Immature natural killer cell (primary cell): Measurements from ENCODE around the gene CCR6. TPM values are rescaled to one million over a fixed set of nuclear protein-coding genes. Genes with fewer than 3 reads are reported as not detected.

ENCODE experiments used
- DNase-seq, 3 donors: peaks; one replicate each; pipeline ENCODE4 v3.0.0; 2022; ENCODE audit warnings: mixed read lengths in 1 of 3
- H3K27ac Mint-ChIP-seq, 6 donors: one replicate each; pipeline ENCODE4 v1.8.0; 2020; ENCODE audit warnings: mixed read lengths in 6 of 6, mild to moderate bottlenecking in 5 of 6, inconsistent platforms in 4 of 6, moderate library complexity in 3 of 6
- H3K27me3 Mint-ChIP-seq, 3 donors: one replicate each; pipeline ENCODE4 v1.8.0; 2020 to 2021; ENCODE audit warnings: low read depth in 3 of 3, mild to moderate bottlenecking in 3 of 3, mixed read lengths in 3 of 3, moderate library complexity in 3 of 3, inconsistent platforms in 1 of 3
- H3K36me3 Mint-ChIP-seq, 3 donors: one replicate each; pipeline ENCODE4 v1.8.0; 2020; ENCODE audit warnings: mixed read lengths in 3 of 3, inconsistent platforms in 2 of 3, mild to moderate bottlenecking in 2 of 3
- H3K4me1 Mint-ChIP-seq, 2 donors: one replicate each; pipeline ENCODE4 v1.8.0; 2020; ENCODE audit warnings: inconsistent platforms in 2 of 2, mild to moderate bottlenecking in 2 of 2, mixed read lengths in 2 of 2, moderate library complexity in 1 of 2
- H3K4me3 Mint-ChIP-seq, 5 donors: one replicate each; pipeline ENCODE4 v1.8.0; 2020; ENCODE audit warnings: mild to moderate bottlenecking in 5 of 5, mixed read lengths in 5 of 5, inconsistent platforms in 3 of 5, moderate library complexity in 3 of 5
- H3K9me3 Mint-ChIP-seq, 6 donors: one replicate each; pipeline ENCODE4 v1.8.0; 2020; ENCODE audit warnings: mild to moderate bottlenecking in 6 of 6, mixed read lengths in 6 of 6, inconsistent platforms in 4 of 6, moderate library complexity in 3 of 6
- polyA plus RNA-seq, 3 donors: library from polyadenylated mRNA; unstranded; fragments of 300-500 nt; fragmentation: Illumina TruSeq; gene quantifications; one replicate each; pipeline ENCODE4 v1.2.3, GENCODE V29; 2021

The CCR6 gene
- polyA plus RNA-seq, 3 donors from 2014 or later: 0.79 to 2.3 (median 1.8) TPM

DNA sequence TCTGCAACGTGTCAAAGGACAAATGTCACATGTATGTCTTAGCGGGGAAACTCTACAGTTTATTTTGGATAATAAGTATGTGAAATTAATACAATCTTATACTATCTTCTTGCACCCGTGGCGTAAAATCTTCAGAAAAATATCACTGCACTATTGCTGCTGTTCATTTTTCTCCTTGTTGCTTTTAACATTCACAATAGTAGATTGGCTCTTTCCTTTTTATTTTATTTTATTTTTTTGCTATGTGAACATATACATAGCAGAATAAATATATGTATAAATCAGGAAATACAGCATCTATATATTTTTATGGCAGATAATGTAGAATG, 19.5 kb downstream of the CCR6 start:
- H3K27ac Mint-ChIP-seq: no peak overlapping the region
- no peak overlapping the region for H3K4me3 Mint-ChIP-seq
- DNase-seq: no peak
- H3K4me1 Mint-ChIP-seq: peaks cover 15 to 23% of the 10 kb centered on the region in 2 donors
- peaks cover 0 to 1% (median under 1%) of the 10 kb centered on the region in 3 donors for H3K36me3 Mint-ChIP-seq
- peaks cover 1 to 11% (median 11%) of the 10 kb centered on the region in 3 donors for H3K27me3 Mint-ChIP-seq
- H3K9me3 Mint-ChIP-seq: no peaks in the 10 kb centered on the region

DNA sequence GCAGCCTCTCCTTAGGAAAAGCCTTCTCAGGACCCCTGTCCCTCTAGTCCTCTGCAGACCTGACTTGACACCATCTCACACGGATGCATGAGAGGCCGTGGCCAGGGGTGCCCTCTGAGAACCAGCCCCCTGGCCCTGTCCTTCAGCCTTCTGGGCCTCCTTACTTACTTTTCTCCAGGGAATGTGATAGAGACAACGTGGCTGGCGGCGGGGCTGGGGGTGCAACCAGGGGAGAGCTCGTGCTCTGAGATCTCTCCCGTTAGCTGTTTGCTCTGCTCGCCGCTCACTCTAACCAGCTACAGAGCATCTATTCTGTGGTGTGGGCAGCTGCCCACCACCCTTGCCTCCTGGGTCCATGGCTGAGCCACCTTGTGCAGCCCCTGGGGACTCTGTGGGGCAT, 20.1 kb downstream of the CCR6 start:
- peaks cover 15 to 22% of the 10 kb centered on the region in 2 donors for H3K4me1 Mint-ChIP-seq
- peaks cover 1 to 15% (median 8%) of the 10 kb centered on the region in 3 donors for H3K27me3 Mint-ChIP-seq
- DNase-seq: no peak
- H3K4me3 Mint-ChIP-seq: no peak overlapping the region
- H3K9me3 Mint-ChIP-seq: no peaks in the 10 kb centered on the region
- no peaks in the 10 kb centered on the region for H3K36me3 Mint-ChIP-seq
- no peak overlapping the region for H3K27ac Mint-ChIP-seq

DNA sequence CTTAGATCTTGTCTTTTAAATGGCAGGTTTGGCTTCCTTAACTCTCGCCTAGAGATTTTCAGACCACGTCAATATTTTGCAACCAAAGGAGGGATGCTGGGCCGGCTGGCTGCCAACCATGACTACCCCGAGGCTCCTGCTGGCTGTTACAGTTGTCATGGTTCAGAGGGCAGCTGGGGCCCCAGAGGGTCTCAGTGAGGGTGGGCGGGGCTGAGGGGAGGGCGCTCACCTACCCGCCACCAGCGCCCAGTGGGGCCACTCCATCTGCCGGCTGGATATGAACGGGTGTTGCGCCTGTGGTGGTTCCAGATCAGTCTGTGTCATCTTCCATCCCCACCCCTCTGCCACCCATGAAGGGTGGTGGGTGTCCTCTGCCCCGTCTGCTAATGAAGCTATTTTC, 22.6 kb downstream of the CCR6 start:
- Mint-ChIP-seq H3K27me3 (peaks cover 0 to 15% (median 8%) of the 10 kb centered on the region in 3 donors), H3K27ac (no peak overlapping the region), H3K4me3 (no peak overlapping the region), H3K4me1 (peaks cover 5 to 10% of the 10 kb centered on the region in 2 donors), H3K36me3 (no peaks in the 10 kb centered on the region), H3K9me3 (no peaks in the 10 kb centered on the region)
- no peak for DNase-seq

GRCh38 chr6:167146135-167146534, 23.2 kb downstream of the CCR6 start:
- DNase-seq: no peak
- H3K4me3 Mint-ChIP-seq: no peak overlapping the region
- peaks cover 1 to 3% of the 10 kb centered on the region in 2 donors for H3K4me1 Mint-ChIP-seq
- no peaks in the 10 kb centered on the region for H3K9me3 Mint-ChIP-seq
- H3K27ac Mint-ChIP-seq: no peak overlapping the region
- peaks cover 0 to 15% (median 8%) of the 10 kb centered on the region in 3 donors for H3K27me3 Mint-ChIP-seq
- H3K36me3 Mint-ChIP-seq: no peaks in the 10 kb centered on the region

GRCh38 chr6:167146977-167147376, 24.1 kb downstream of the CCR6 start:
- Mint-ChIP-seq H3K4me3 (no peak overlapping the region), H3K27me3 (peaks cover 0 to 10% (median 8%) of the 10 kb centered on the region in 3 donors), H3K4me1 (peaks cover 0 to 1% of the 10 kb centered on the region in 2 donors), H3K36me3 (no peaks in the 10 kb centered on the region), H3K27ac (no peak overlapping the region), H3K9me3 (no peaks in the 10 kb centered on the region)
- DNase-seq: no peak

- H3K27me3 Mint-ChIP-seq: peaks cover 0 to 8% (median 7%) of the 10 kb centered on the region in 3 donors
- no peak for DNase-seq
- no peak overlapping the region for H3K4me3 Mint-ChIP-seq
- no peak overlapping the region for H3K27ac Mint-ChIP-seq
- peaks cover 0 to 1% of the 10 kb centered on the region in 2 donors for H3K4me1 Mint-ChIP-seq
- H3K9me3 Mint-ChIP-seq: no peaks in the 10 kb centered on the region
- H3K36me3 Mint-ChIP-seq: no peaks in the 10 kb centered on the region
Observed at GRCh38 chr6:167148021-167148420, 25.1 kb downstream of the CCR6 start.

- no peak overlapping the region for H3K27ac Mint-ChIP-seq
- peaks cover 0 to 1% of the 10 kb centered on the region in 2 donors for H3K4me1 Mint-ChIP-seq
- peaks cover 2 to 8% (median 6%) of the 10 kb centered on the region in 3 donors for H3K27me3 Mint-ChIP-seq
- H3K4me3 Mint-ChIP-seq: no peak overlapping the region
- no peaks in the 10 kb centered on the region for H3K36me3 Mint-ChIP-seq
- DNase-seq: no peak
- H3K9me3 Mint-ChIP-seq: no peaks in the 10 kb centered on the region
Observed at GRCh38 chr6:167148997-167149396, 26.1 kb downstream of the CCR6 start.

GRCh38 chr6:167150941-167151549, 28.1 kb downstream of the CCR6 start:
- H3K36me3 Mint-ChIP-seq: no peaks in the 10 kb centered on the region
- H3K27me3 Mint-ChIP-seq: peaks cover 4 to 8% (median 4%) of the 10 kb centered on the region in 3 donors
- DNase-seq: no peak
- H3K4me3 Mint-ChIP-seq: no peak overlapping the region
- peaks cover 0 to 1% of the 10 kb centered on the region in 2 donors for H3K4me1 Mint-ChIP-seq
- H3K9me3 Mint-ChIP-seq: no peaks in the 10 kb centered on the region
- no peak overlapping the region for H3K27ac Mint-ChIP-seq

GRCh38 chr6:167151648-167152047, 28.8 kb downstream of the CCR6 start:
- H3K36me3 Mint-ChIP-seq: no peaks in the 10 kb centered on the region
- H3K27ac Mint-ChIP-seq: no peak overlapping the region
- no peak for DNase-seq
- H3K4me1 Mint-ChIP-seq: peaks cover 0 to under 1% of the 10 kb centered on the region in 2 donors
- H3K27me3 Mint-ChIP-seq: peaks cover 2 to 8% (median 4%) of the 10 kb centered on the region in 3 donors
- no peaks in the 10 kb centered on the region for H3K9me3 Mint-ChIP-seq
- no peak overlapping the region for H3K4me3 Mint-ChIP-seq

- peak in 1 of 3 donors; percentile 22 for DNase-seq
- H3K27me3 Mint-ChIP-seq: peaks cover 2 to 6% (median 4%) of the 10 kb centered on the region in 3 donors
- H3K9me3 Mint-ChIP-seq: no peaks in the 10 kb centered on the region
- peak overlapping the region in 2 of 6 donors; percentile 39 to 61 for H3K27ac Mint-ChIP-seq
- peak overlapping the region in 2 of 5 donors; percentile 8 to 78 for H3K4me3 Mint-ChIP-seq
- H3K4me1 Mint-ChIP-seq: no peaks in the 10 kb centered on the region
- H3K36me3 Mint-ChIP-seq: no peaks in the 10 kb centered on the region
Observed at GRCh38 chr6:167152862-167153261, 30.0 kb downstream of the CCR6 start.

- Mint-ChIP-seq H3K9me3 (no peaks in the 10 kb centered on the region), H3K4me1 (no peaks in the 10 kb centered on the region), H3K27ac (peak overlapping the region in 2 of 6 donors; percentile 39 to 61), H3K36me3 (no peaks in the 10 kb centered on the region), H3K4me3 (peak overlapping the region in 1 of 5 donors; percentile 78), H3K27me3 (peaks cover 0 to 4% (median 4%) of the 10 kb centered on the region in 3 donors)
- no peak for DNase-seq
Observed at GRCh38 chr6:167153521-167153959, 30.6 kb downstream of the CCR6 start.

DNA sequence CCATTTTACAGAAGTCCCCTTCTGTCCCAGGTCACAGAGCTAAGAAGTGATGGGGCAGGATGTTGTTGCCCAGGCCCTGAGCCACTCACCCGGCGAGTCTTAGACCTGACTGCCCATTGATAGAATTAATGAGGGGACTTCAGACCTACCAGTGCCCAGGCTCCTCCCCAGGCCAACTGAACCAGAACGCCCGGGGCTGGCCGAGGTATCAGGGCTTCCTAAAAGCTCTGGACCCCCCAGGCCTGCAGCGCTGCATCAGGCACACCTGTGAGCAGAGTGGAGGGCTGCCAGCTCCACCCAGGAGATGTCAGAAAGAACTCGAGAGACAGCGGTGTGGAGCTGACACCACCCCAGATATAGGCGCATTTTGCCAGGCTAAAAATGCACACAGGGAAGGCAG, 31.4 kb downstream of the CCR6 start:
- no peaks in the 10 kb centered on the region for H3K36me3 Mint-ChIP-seq
- peaks cover 0 to 4% (median 4%) of the 10 kb centered on the region in 3 donors for H3K27me3 Mint-ChIP-seq
- H3K4me3 Mint-ChIP-seq: no peak overlapping the region
- H3K27ac Mint-ChIP-seq: no peak overlapping the region
- no peaks in the 10 kb centered on the region for H3K4me1 Mint-ChIP-seq
- H3K9me3 Mint-ChIP-seq: peaks cover 0 to 1% (median 0%) of the 10 kb centered on the region in 6 donors
- DNase-seq: no peak

DNA sequence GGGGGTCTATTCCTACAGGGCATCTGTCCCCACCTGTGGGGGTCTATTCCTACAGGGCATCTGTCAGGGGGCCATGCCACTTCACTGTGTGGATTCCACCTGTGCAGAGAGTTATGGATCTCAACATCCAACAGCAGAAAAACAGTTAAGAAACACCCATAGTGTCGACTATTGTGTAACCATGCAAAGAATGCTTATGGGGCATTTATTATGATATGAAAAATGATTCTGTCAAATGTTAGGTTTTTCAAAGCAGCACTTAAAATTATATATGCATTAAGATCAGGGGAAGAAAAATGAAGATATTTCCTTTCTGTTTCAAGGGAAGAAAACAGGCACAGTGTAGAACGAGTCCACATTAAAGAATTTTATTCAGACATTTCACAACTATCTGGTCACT, 32.0 kb downstream of the CCR6 start:
- no peak overlapping the region for H3K27ac Mint-ChIP-seq
- no peaks in the 10 kb centered on the region for H3K4me1 Mint-ChIP-seq
- H3K36me3 Mint-ChIP-seq: no peaks in the 10 kb centered on the region
- peaks cover 0 to 1% (median 0%) of the 10 kb centered on the region in 6 donors for H3K9me3 Mint-ChIP-seq
- DNase-seq: no peak
- peaks cover 0 to 4% (median 4%) of the 10 kb centered on the region in 3 donors for H3K27me3 Mint-ChIP-seq
- no peak overlapping the region for H3K4me3 Mint-ChIP-seq

GRCh38 chr6:167157414-167157813, 34.5 kb downstream of the CCR6 start:
- Mint-ChIP-seq H3K27ac (no peak overlapping the region), H3K27me3 (peaks cover 0 to 5% (median 4%) of the 10 kb centered on the region in 3 donors), H3K4me3 (no peak overlapping the region), H3K4me1 (no peaks in the 10 kb centered on the region), H3K36me3 (no peaks in the 10 kb centered on the region), H3K9me3 (peaks cover 0 to 1% (median 0%) of the 10 kb centered on the region in 6 donors)
- no peak for DNase-seq

- DNase-seq: no peak
- Mint-ChIP-seq H3K27ac (no peak within 1 kb of the TSS), H3K27me3 (peaks cover 0 to 5% (median 4%) of the 10 kb centered on the region in 3 donors), H3K9me3 (peaks cover 0 to 1% (median 0%) of the 10 kb centered on the region in 6 donors), H3K36me3 (no peaks in the 10 kb centered on the region), H3K4me1 (no peaks in the 10 kb centered on the region), H3K4me3 (no peak within 1 kb of the TSS)
Observed at GRCh38 chr6:167157863-167158262, 35.0 kb downstream of the CCR6 start, which contains the start of gene GPR31. Gene GPR31 (minus strand): TSS chr6:167157980. CDS start chr6:167157831, 149 bp downstream.
